ENCODE data around the gene PRLR.

- TF ChIP-seq CTCF (IDR thresholded peaks at IDR 0.05) (no peak), ZFX (IDR thresholded peaks at IDR 0.05; ENCODE audit: borderline replicate concordance) (no peak)
These were observed 195.0 kb downstream of the PRLR start for GRCh38 chr5:35035271-35035670.

Data from 22Rv1 (cell line).